ENCODE results near the gene LAG3. TPM values are rescaled to one million over a fixed set of nuclear protein-coding genes. Genes with fewer than 3 reads are reported as not detected.

The LAG3 gene
- total and polyA plus RNA-seq, 10 of the 15 experiments (the other 5 are each of a cell fraction or from before 2014, with no cell fraction given): 0.52 to 4.2 (median 1.0) TPM; not detected in 1

GRCh38 chr12:6807170-6807569 lies 34.9 kb downstream of the LAG3 start (continued):
- TF ChIP-seq ZNF687 (IDR thresholded peaks at IDR 0.05): no peak

GRCh38 chr12:6809056-6809455 lies 36.7 kb downstream of the LAG3 start:
- Histone ChIP-seq H3K27me3 (replicated peaks in 1 of 2; ENCODE audit: control insufficient read depth in 2 of 2, insufficient read depth in 2 of 2, low read length in 1 of 2) (no peaks in the 10 kb centered on the region; a peak in 2 of 4 replicates), H3K4me2 (ENCODE audit: control insufficient read depth, insufficient read depth) (no peak overlapping the region), H3K9me3 (replicated peaks; ENCODE audit: control insufficient read depth, insufficient read depth, low read length) (no peaks in the 10 kb centered on the region), H3K79me2 (ENCODE audit: control insufficient read depth, insufficient read depth, low read length) (no peaks in the 10 kb centered on the region), H3K9ac (ENCODE audit: control insufficient read depth, insufficient read depth, low read length) (no peak overlapping the region), H3K4me3 (no peak overlapping the region), H3K27ac (ENCODE audit: control insufficient read depth, insufficient read depth) (no peak overlapping the region), H2AFZ (ENCODE audit: control insufficient read depth, low read depth, low read length) (no peak overlapping the region), H4K20me1 (ENCODE audit: control insufficient read depth, insufficient read depth) (no peaks in the 10 kb centered on the region), H3K36me3 (ENCODE audit: control insufficient read depth in 2 of 2, insufficient read depth in 2 of 2, low read length in 1 of 2) (no peaks in the 10 kb centered on the region), H3K4me1 (ENCODE audit: control insufficient read depth, insufficient read depth, low read length) (0 out of 2 replicates have a peak, but pooled peaks cover 4% of the 10 kb centered on the region)
- ChIA-PET POLR2A (interaction anchor here (0.6 kb wide), 1 partner anchor 363 kb away, joined by 3 read pairs; no protein-coding TSS in a partner anchor), CTCF (interaction anchor here (1.1 kb wide), 1 partner anchor 24 kb away, joined by 3 read pairs; no protein-coding TSS in a partner anchor), RAD21 (ENCODE audit: unreplicated experiment) (interaction anchor here (1.6 kb wide), 1 partner anchor 56 kb away, joined by 5 read pairs; the partner anchor contains the start of gene MLF2), SMC1A (ENCODE audit: uncharacterized antibody, unreplicated experiment) (no interaction called here)
- in situ Hi-C loops (cut with MboI) (no loop called here), intact Hi-C loops (cut with micrococcal nuclease; ENCODE audit: unreplicated experiment) (no loop called here)
- WGBS (ENCODE audit: insufficient coverage, insufficient replicate concordance, low lambda C conversion rate, missing lambda C conversion rate): 56% methylated on average over 10 of the region's 10 CpGs
- no peak for FAIRE-seq
- DNase-seq (ENCODE audit: low read depth, low spot score): no peak
- no TSS peak for BruUV-seq (replicated peaks)
- ATAC-seq: no peak
- TF ChIP-seq JUND (IDR thresholded peaks at IDR 0.05; ENCODE audit: low read depth, low read length) (no peak), ZZZ3 (IDR thresholded peaks at IDR 0.05; ENCODE audit: control insufficient read depth, insufficient read length, low read depth) (no peak), CTCF (IDR thresholded peaks at IDR 0.05 in 2 of 3, conservative IDR thresholded peaks at IDR 0.05 in 1 of 3; ENCODE audit: control insufficient read depth in 2 of 3, extremely low read depth in 1 of 3, insufficient read depth in 1 of 3, low read depth in 3 of 3, low read length in 3 of 3) (no peak), IRF4 (IDR thresholded peaks at IDR 0.05; ENCODE audit: low read depth, low read length) (no peak), FOS (IDR thresholded peaks at IDR 0.05; ENCODE audit: borderline replicate concordance, extremely low read depth, insufficient read length) (no peak), DPF2 (IDR thresholded peaks at IDR 0.05) (no peak), SP1 (IDR thresholded peaks at IDR 0.05; ENCODE audit: low read depth, low read length) (no peak), SKIL (IDR thresholded peaks at IDR 0.05; ENCODE audit: low read depth, poor library complexity, severe bottlenecking) (no peak), KDM1A (IDR thresholded peaks at IDR 0.05; ENCODE audit: borderline replicate concordance) (no peak), TAF1 (IDR thresholded peaks at IDR 0.05; ENCODE audit: borderline replicate concordance, low read depth, low read length) (no peak), EED (IDR thresholded peaks at IDR 0.05; ENCODE audit: low read depth) (no peak)

All from GM12878 (cell line).